Measurements from ENCODE around the gene MUC4. TPM values are rescaled to one million over a fixed set of nuclear protein-coding genes. Genes with fewer than 3 reads are reported as not detected.
"Not testable (repeated sequence)": the region's sequence is repeated elsewhere in the genome, so short reads cannot be mapped to it uniquely, and the experiment has no call there.

The MUC4 gene
- polyA plus RNA-seq, 4 donors = under 0.01 to 5.5 (median 2.1) TPM

- H3K36me3 ChIP-seq (ENCODE audit: control insufficient read depth in 3 of 3, insufficient read depth in 2 of 3, low read depth in 1 of 3, low read length in 3 of 3) = no peaks in the 10 kb centered on the region
- H3K27ac ChIP-seq (ENCODE audit: low read depth in 1 of 3, low read length in 2 of 3) = peak overlapping the region in 2 of 3 donors; percentile 62 to 73
- no peak overlapping the region for H3K4me3 ChIP-seq (ENCODE audit: low read depth in 1 of 3, low read length in 3 of 3)
- H3K27me3 ChIP-seq (ENCODE audit: control insufficient read depth in 3 of 3, insufficient read depth in 3 of 3, low read length in 3 of 3) = peaks cover 0 to 18% (median 3%) of the 10 kb centered on the region in 3 donors
- H3K4me1 ChIP-seq (ENCODE audit: control insufficient read depth in 3 of 3, insufficient read depth in 2 of 3, low read depth in 1 of 3, low read length in 2 of 3) = peaks cover 0 to 14% (median 0%) of the 10 kb centered on the region in 3 donors
- FAIRE-seq (no peak), DNase-seq (no peak)
- H3K9me3 ChIP-seq (ENCODE audit: control insufficient read depth in 2 of 2, insufficient read depth in 1 of 2, low read depth in 1 of 2, low read length in 1 of 2) = no peaks in the 10 kb centered on the region
- WGBS, 3 donors = 81 to 87% (median 83%) methylated on average over 20 of the region's 20 CpGs
Observed at GRCh38 chr3:195803289-195803908, 8.3 kb downstream of the MUC4 start.

DNA sequence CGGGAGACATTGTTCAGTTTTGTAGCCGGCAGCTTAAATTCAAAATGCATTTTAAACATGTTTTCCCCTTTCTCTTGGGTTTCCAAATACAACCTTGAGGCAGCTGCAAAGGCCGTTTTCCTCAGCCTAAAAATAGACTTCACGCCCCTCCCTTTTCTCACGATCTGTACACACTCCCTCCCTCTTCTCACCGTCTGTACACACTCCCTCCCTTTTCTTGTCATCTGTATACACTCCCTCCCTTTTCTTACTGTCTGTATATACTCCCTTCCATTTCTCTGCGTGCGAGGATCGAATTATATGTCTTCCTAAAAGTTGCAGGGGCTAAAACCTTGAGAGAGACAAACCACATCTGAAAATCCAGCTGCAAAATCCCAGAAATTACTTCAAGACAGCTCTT, 8.9 kb downstream of the MUC4 start:
- H3K4me3 ChIP-seq (ENCODE audit: low read depth in 1 of 3, low read length in 3 of 3) = no peak overlapping the region
- no peak for FAIRE-seq

DNA sequence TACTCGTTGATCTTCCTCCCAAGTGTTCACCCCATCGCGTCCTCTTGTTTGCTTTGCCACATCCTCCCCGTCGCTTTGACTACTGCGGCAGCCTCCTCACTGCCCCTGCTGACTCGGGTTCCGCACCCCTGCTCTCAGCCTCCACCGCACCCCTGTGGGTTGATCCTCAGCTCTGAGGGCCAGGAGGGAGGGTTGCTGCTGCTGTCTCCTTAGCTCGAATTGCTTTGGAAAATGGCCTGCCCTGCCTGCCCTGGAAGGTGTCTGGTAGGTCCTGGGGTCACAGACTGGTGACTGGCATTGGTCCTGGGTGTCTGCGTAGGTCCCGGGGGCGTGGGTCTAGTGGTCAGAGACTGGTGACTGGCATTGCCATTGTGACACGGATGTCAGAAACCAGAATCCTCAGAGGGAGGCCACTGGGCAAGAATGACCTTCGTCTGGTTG, 9.4 kb downstream of the MUC4 start:
- Histone ChIP-seq H3K36me3 (ENCODE audit: control insufficient read depth in 3 of 3, insufficient read depth in 2 of 3, low read depth in 1 of 3, low read length in 3 of 3) (no peaks in the 10 kb centered on the region), H3K9me3 (ENCODE audit: control insufficient read depth in 2 of 2, insufficient read depth in 1 of 2, low read depth in 1 of 2, low read length in 1 of 2) (no peaks in the 10 kb centered on the region), H3K4me3 (ENCODE audit: low read depth in 1 of 3, low read length in 3 of 3) (no peak overlapping the region), H3K4me1 (ENCODE audit: control insufficient read depth in 3 of 3, insufficient read depth in 2 of 3, low read depth in 1 of 3, low read length in 2 of 3) (peaks cover 0 to 14% (median 0%) of the 10 kb centered on the region in 3 donors), H3K27me3 (ENCODE audit: control insufficient read depth in 3 of 3, insufficient read depth in 3 of 3, low read length in 3 of 3) (peaks cover 0 to 18% (median 3%) of the 10 kb centered on the region in 3 donors), H3K27ac (ENCODE audit: low read depth in 1 of 3, low read length in 2 of 3) (peak overlapping the region in 1 of 3 donors; percentile 3)
- DNase-seq (peak in 1 of 2 donors; percentile 35), FAIRE-seq (no peak)
- WGBS, 3 donors = 49 to 66% (median 63%) methylated on average over 15 of the region's 15 CpGs

More for the DNA sequence above, 8.9 kb downstream of the MUC4 start:
- Histone ChIP-seq H3K36me3 (ENCODE audit: control insufficient read depth in 3 of 3, insufficient read depth in 2 of 3, low read depth in 1 of 3, low read length in 3 of 3) (no peaks in the 10 kb centered on the region), H3K9me3 (ENCODE audit: control insufficient read depth in 2 of 2, insufficient read depth in 1 of 2, low read depth in 1 of 2, low read length in 1 of 2) (no peaks in the 10 kb centered on the region), H3K27ac (ENCODE audit: low read depth in 1 of 3, low read length in 2 of 3) (peak overlapping the region in 1 of 3 donors; percentile 3), H3K4me1 (ENCODE audit: control insufficient read depth in 3 of 3, insufficient read depth in 2 of 3, low read depth in 1 of 3, low read length in 2 of 3) (peaks cover 0 to 14% (median 0%) of the 10 kb centered on the region in 3 donors), H3K27me3 (ENCODE audit: control insufficient read depth in 3 of 3, insufficient read depth in 3 of 3, low read length in 3 of 3) (peaks cover 0 to 18% (median 3%) of the 10 kb centered on the region in 3 donors)
- DNase-seq = peak in 1 of 2 donors; percentile 30
- 35 to 50% (median 43%) methylated on average over 9 of the region's 9 CpGs for WGBS, 3 donors

GRCh38 chr3:195801251-195802183, 10.2 kb downstream of the MUC4 start:
- Histone ChIP-seq H3K27ac (ENCODE audit: low read depth in 1 of 3, low read length in 2 of 3) (no peak overlapping the region), H3K36me3 (ENCODE audit: control insufficient read depth in 3 of 3, insufficient read depth in 2 of 3, low read depth in 1 of 3, low read length in 3 of 3) (no peaks in the 10 kb centered on the region), H3K27me3 (ENCODE audit: control insufficient read depth in 3 of 3, insufficient read depth in 3 of 3, low read length in 3 of 3) (peaks cover 0 to 18% (median 3%) of the 10 kb centered on the region in 3 donors), H3K4me3 (ENCODE audit: low read depth in 1 of 3, low read length in 3 of 3) (no peak overlapping the region), H3K9me3 (ENCODE audit: control insufficient read depth in 2 of 2, insufficient read depth in 1 of 2, low read depth in 1 of 2, low read length in 1 of 2) (no peaks in the 10 kb centered on the region), H3K4me1 (ENCODE audit: control insufficient read depth in 3 of 3, insufficient read depth in 2 of 3, low read depth in 1 of 3, low read length in 2 of 3) (peaks cover 0 to 14% (median 0%) of the 10 kb centered on the region in 3 donors)
- DNase-seq (peak in 1 of 2 donors; percentile 21), FAIRE-seq (no peak)
- WGBS, 3 donors = 76 to 78% (median 76%) methylated on average over 33 to 35 of the region's 35 CpGs

DNA sequence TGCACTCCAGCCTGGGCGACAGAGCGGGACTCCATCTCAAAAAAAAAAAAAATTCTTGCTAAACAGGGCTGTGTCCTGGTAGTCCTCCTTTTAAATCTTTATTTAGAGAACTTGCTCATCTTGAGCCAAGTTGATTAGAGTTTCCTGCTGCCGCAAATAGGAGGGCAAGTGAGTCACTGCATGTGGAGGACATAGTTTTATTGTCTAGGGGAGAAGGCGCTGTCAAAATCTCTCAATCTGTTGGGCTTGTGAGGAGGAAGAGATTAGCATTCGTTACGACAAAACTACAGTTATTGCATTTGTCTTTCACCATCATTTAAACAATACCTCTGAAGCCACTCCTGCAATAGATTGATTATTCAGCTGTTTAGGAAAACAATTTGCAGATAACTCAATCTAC, 11.5 kb downstream of the MUC4 start:
- no peak overlapping the region for H3K4me3 ChIP-seq (ENCODE audit: low read depth in 1 of 3, low read length in 3 of 3)
- DNase-seq (no peak), FAIRE-seq (no peak)
- peaks cover 0 to 18% (median 3%) of the 10 kb centered on the region in 3 donors for H3K27me3 ChIP-seq (ENCODE audit: control insufficient read depth in 3 of 3, insufficient read depth in 3 of 3, low read length in 3 of 3)
- H3K4me1 ChIP-seq (ENCODE audit: control insufficient read depth in 3 of 3, insufficient read depth in 2 of 3, low read depth in 1 of 3, low read length in 2 of 3) = peaks cover 0 to 14% (median 0%) of the 10 kb centered on the region in 3 donors
- no peaks in the 10 kb centered on the region for H3K36me3 ChIP-seq (ENCODE audit: control insufficient read depth in 3 of 3, insufficient read depth in 2 of 3, low read depth in 1 of 3, low read length in 3 of 3)
- H3K27ac ChIP-seq (ENCODE audit: low read depth in 1 of 3, low read length in 2 of 3) = no peak overlapping the region
- no peaks in the 10 kb centered on the region for H3K9me3 ChIP-seq (ENCODE audit: control insufficient read depth in 2 of 2, insufficient read depth in 1 of 2, low read depth in 1 of 2, low read length in 1 of 2)
- 70 to 87% (median 76%) methylated on average over 6 of the region's 6 CpGs for WGBS, 3 donors

DNA sequence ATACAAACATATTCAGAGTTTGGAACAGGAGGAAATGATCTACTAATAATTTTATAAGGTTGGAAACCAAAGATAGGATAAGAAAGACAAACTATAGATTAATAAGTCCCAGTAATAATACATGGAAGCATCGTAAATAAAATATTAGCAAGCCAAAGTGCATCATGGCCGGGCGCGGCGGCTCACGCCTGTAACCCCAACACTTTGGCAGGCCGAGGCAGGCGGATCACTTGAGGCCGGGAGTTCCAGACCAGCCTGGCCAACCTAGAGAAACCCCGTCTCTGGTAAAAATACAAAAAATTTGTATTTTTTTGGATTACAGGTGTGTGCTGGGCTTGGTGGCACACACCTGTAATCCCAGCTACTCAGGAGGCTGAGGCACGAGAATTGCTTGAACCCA, 14.9 kb downstream of the MUC4 start:
- no peak for DNase-seq
- 75 to 87% (median 78%) methylated on average over 11 of the region's 11 CpGs for WGBS, 3 donors
- peaks cover 0 to 8% (median 2%) of the 10 kb centered on the region in 3 donors for H3K27me3 ChIP-seq (ENCODE audit: control insufficient read depth in 3 of 3, insufficient read depth in 3 of 3, low read length in 3 of 3)
- H3K4me1 ChIP-seq (ENCODE audit: control insufficient read depth in 3 of 3, insufficient read depth in 2 of 3, low read depth in 1 of 3, low read length in 2 of 3) = no peaks in the 10 kb centered on the region
- no peaks in the 10 kb centered on the region for H3K9me3 ChIP-seq (ENCODE audit: control insufficient read depth in 2 of 2, insufficient read depth in 1 of 2, low read depth in 1 of 2, low read length in 1 of 2)
- H3K27ac ChIP-seq (ENCODE audit: low read depth in 1 of 3, low read length in 2 of 3) = no peak overlapping the region
- no peaks in the 10 kb centered on the region for H3K36me3 ChIP-seq (ENCODE audit: control insufficient read depth in 3 of 3, insufficient read depth in 2 of 3, low read depth in 1 of 3, low read length in 3 of 3)
- H3K4me3 ChIP-seq (ENCODE audit: low read depth in 1 of 3, low read length in 3 of 3) = no peak overlapping the region
- FAIRE-seq = no peak

- WGBS, 3 donors = 51 to 78% (median 76%) methylated on average over 8 of the region's 8 CpGs
- no peaks in the 10 kb centered on the region for H3K9me3 ChIP-seq (ENCODE audit: control insufficient read depth in 2 of 2, insufficient read depth in 1 of 2, low read depth in 1 of 2, low read length in 1 of 2)
- no peak for FAIRE-seq
- no peak for DNase-seq
- H3K4me1 ChIP-seq (ENCODE audit: control insufficient read depth in 3 of 3, insufficient read depth in 2 of 3, low read depth in 1 of 3, low read length in 2 of 3) = no peaks in the 10 kb centered on the region
- no peaks in the 10 kb centered on the region for H3K36me3 ChIP-seq (ENCODE audit: control insufficient read depth in 3 of 3, insufficient read depth in 2 of 3, low read depth in 1 of 3, low read length in 3 of 3)
- H3K27me3 ChIP-seq (ENCODE audit: control insufficient read depth in 3 of 3, insufficient read depth in 3 of 3, low read length in 3 of 3) = peaks cover 0 to 3% (median 0%) of the 10 kb centered on the region in 3 donors
- H3K4me3 ChIP-seq (ENCODE audit: low read depth in 1 of 3, low read length in 3 of 3) = no peak overlapping the region
- no peak overlapping the region for H3K27ac ChIP-seq (ENCODE audit: low read depth in 1 of 3, low read length in 2 of 3)
Observed at GRCh38 chr3:195794708-195795107, 17.0 kb downstream of the MUC4 start.

DNA sequence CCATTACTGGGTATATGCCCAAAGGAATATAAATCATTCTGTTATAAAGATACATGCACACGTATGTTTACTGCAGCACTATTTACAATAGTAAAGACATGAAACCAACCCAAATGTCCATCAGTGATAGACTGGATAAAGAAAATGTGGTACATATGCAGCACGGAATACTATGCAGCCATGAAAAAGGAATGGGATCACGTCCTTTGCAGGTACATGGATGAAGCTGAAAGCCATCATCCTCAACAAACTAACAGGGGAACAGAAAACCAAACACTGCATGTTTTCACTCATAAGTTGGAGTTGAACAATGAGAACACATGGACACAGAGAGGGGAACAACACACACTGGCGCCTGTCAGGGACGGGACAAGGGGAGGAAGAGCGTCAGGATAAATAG, 19.1 kb downstream of the MUC4 start:
- H3K4me1 ChIP-seq (ENCODE audit: control insufficient read depth in 3 of 3, insufficient read depth in 2 of 3, low read depth in 1 of 3, low read length in 2 of 3); FAIRE-seq; H3K4me3 ChIP-seq (ENCODE audit: low read depth in 1 of 3, low read length in 3 of 3); H3K9me3 ChIP-seq (ENCODE audit: control insufficient read depth in 2 of 2, insufficient read depth in 1 of 2, low read depth in 1 of 2, low read length in 1 of 2); DNase-seq; H3K36me3 ChIP-seq (ENCODE audit: control insufficient read depth in 3 of 3, insufficient read depth in 2 of 3, low read depth in 1 of 3, low read length in 3 of 3); H3K27me3 ChIP-seq (ENCODE audit: control insufficient read depth in 3 of 3, insufficient read depth in 3 of 3, low read length in 3 of 3); H3K27ac ChIP-seq (ENCODE audit: low read depth in 1 of 3, low read length in 2 of 3): not testable (repeated sequence)
- 72 to 78% (median 77%) methylated on average over 6 of the region's 6 CpGs for WGBS, 3 donors

All from small intestine (tissue), 7 donors.